ENCODE results near the gene MCTP1.

DNA sequence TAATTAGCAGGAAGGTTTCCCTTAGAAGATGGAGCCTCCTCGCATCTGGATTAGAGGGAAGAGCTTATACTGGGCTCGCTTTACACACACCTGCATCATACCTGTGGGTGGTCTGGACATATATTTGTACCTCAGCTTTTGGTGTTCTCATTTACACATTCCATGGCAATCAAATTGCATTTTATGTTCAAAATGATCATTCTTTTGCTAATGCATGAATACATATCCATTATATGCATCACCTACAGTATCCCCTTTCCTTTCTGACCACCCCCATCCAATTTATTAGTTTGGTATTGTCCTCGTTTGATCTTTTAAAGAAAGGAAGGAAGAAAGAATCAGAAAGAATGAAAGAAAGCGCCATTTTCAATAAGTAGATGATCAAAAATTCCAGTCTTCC lies 415.0 kb downstream of the MCTP1 start:
- TF ChIP-seq, protein P1, sequence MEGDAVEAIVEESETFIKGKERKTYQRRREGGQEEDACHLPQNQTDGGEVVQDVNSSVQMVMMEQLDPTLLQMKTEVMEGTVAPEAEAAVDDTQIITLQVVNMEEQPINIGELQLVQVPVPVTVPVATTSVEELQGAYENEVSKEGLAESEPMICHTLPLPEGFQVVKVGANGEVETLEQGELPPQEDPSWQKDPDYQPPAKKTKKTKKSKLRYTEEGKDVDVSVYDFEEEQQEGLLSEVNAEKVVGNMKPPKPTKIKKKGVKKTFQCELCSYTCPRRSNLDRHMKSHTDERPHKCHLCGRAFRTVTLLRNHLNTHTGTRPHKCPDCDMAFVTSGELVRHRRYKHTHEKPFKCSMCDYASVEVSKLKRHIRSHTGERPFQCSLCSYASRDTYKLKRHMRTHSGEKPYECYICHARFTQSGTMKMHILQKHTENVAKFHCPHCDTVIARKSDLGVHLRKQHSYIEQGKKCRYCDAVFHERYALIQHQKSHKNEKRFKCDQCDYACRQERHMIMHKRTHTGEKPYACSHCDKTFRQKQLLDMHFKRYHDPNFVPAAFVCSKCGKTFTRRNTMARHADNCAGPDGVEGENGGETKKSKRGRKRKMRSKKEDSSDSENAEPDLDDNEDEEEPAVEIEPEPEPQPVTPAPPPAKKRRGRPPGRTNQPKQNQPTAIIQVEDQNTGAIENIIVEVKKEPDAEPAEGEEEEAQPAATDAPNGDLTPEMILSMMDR (conservative IDR thresholded peaks at IDR 0.05; ENCODE audit: low read depth, low read length): no peak
- no peak for TF ChIP-seq EZH2 (IDR thresholded peaks at IDR 0.05; ENCODE audit: borderline replicate concordance, low read depth, low read length, poor library complexity, severe bottlenecking)
